Measurements from ENCODE around the gene INPP5F. TPM values are rescaled to one million over a fixed set of nuclear protein-coding genes. Genes with fewer than 3 reads are reported as not detected.

The INPP5F gene
- total RNA-seq, 2 experiments from 2014 or later = 10.9 to 12.6 TPM

GRCh38 chr10:119849944-119850343, 124.1 kb downstream of the INPP5F start:
- ChIA-PET POLR2A (interaction anchor here (0.6 kb wide), 1 partner anchor 240 kb away, joined by 9 read pairs; no protein-coding TSS in a partner anchor), CTCF (interaction anchor here (0.6 to 1.6 kb wide), 4 partner anchors 8 to 1220 kb away, joined by 3 to 8 read pairs (median 3); no protein-coding TSS in a partner anchor)
- H3K36me3 Mint-ChIP-seq (ENCODE audit: low read depth) = peaks cover 38% of the 10 kb centered on the region
- no peaks in the 10 kb centered on the region for H3K27me3 Mint-ChIP-seq
- H3K9me3 Mint-ChIP-seq (ENCODE audit: low read depth) = no peaks in the 10 kb centered on the region
- DNase-seq (no peak), ATAC-seq (no peak)
- H3K27ac Mint-ChIP-seq = no peak overlapping the region
- no peaks in the 10 kb centered on the region for H3K4me1 Mint-ChIP-seq
- no peak overlapping the region for H3K4me3 Mint-ChIP-seq
- intact Hi-C loops (cut with DNase I, micrococcal nuclease) = loop anchor here in 1 of 2 experiments (10.0 kb wide), 1 partner anchor 795 kb away; no protein-coding TSS in a partner anchor

- Mint-ChIP-seq H3K36me3 (ENCODE audit: low read depth) (peaks cover 35% of the 10 kb centered on the region), H3K27me3 (no peaks in the 10 kb centered on the region), H3K27ac (no peak overlapping the region), H3K4me3 (no peak overlapping the region), H3K9me3 (ENCODE audit: low read depth) (no peaks in the 10 kb centered on the region), H3K4me1 (no peaks in the 10 kb centered on the region)
- intact Hi-C loops (cut with DNase I, micrococcal nuclease) = no loop called here
- DNase-seq (no peak), ATAC-seq (no peak)
- CTCF ChIA-PET = interaction anchor here (1.0 kb wide), 1 partner anchor 9 kb away, joined by 3 read pairs; no protein-coding TSS in a partner anchor
- POLR2A ChIA-PET = interaction anchor here (0.6 kb wide), 1 partner anchor 12 kb away, joined by 5 read pairs; no protein-coding TSS in a partner anchor
Measured at GRCh38 chr10:119852277-119852676, 126.4 kb downstream of the INPP5F start.

GRCh38 chr10:119852822-119853221, 127.0 kb downstream of the INPP5F start:
- intact Hi-C loops (cut with DNase I, micrococcal nuclease) = no loop called here
- Mint-ChIP-seq H3K27ac (no peak overlapping the region), H3K4me3 (no peak overlapping the region), H3K4me1 (no peaks in the 10 kb centered on the region), H3K27me3 (no peaks in the 10 kb centered on the region), H3K36me3 (ENCODE audit: low read depth) (peaks cover 37% of the 10 kb centered on the region), H3K9me3 (ENCODE audit: low read depth) (no peaks in the 10 kb centered on the region)
- DNase-seq (no peak), ATAC-seq (no peak)
- POLR2A ChIA-PET = interaction anchor here (0.6 kb wide), 1 partner anchor 12 kb away, joined by 5 read pairs; no protein-coding TSS in a partner anchor
- CTCF ChIA-PET = interaction anchor here (1.0 kb wide), 1 partner anchor 9 kb away, joined by 3 read pairs; no protein-coding TSS in a partner anchor

GRCh38 chr10:119853574-119853973, 127.7 kb downstream of the INPP5F start:
- ATAC-seq (no peak), DNase-seq (no peak)
- Mint-ChIP-seq H3K36me3 (ENCODE audit: low read depth) (peaks cover 33% of the 10 kb centered on the region), H3K9me3 (ENCODE audit: low read depth) (no peaks in the 10 kb centered on the region), H3K27ac (no peak overlapping the region), H3K4me3 (no peak overlapping the region), H3K27me3 (no peaks in the 10 kb centered on the region), H3K4me1 (no peaks in the 10 kb centered on the region)
- POLR2A ChIA-PET = no interaction called here
- CTCF ChIA-PET = interaction anchor here (1.6 kb wide), 1 partner anchor 90 kb away, joined by 5 read pairs; no protein-coding TSS in a partner anchor
- intact Hi-C loops (cut with DNase I, micrococcal nuclease) = no loop called here

- no peak for DNase-seq
- ATAC-seq = no peak
- peaks cover 23% of the 10 kb centered on the region for H3K36me3 Mint-ChIP-seq (ENCODE audit: low read depth)
- no peaks in the 10 kb centered on the region for H3K27me3 Mint-ChIP-seq
- H3K4me3 Mint-ChIP-seq = no peak overlapping the region
- H3K4me1 Mint-ChIP-seq = peaks cover 37% of the 10 kb centered on the region
- ChIA-PET POLR2A (no interaction called here), CTCF (interaction anchor here (0.6 to 5.4 kb wide), 14 partner anchors 9 to 202 kb away, joined by 3 to 75 read pairs (median 7); no protein-coding TSS in a partner anchor)
- H3K27ac Mint-ChIP-seq = no peak overlapping the region
- H3K9me3 Mint-ChIP-seq (ENCODE audit: low read depth) = no peaks in the 10 kb centered on the region
- intact Hi-C loops (cut with DNase I, micrococcal nuclease) = loop anchor here in 1 of 2 experiments (2.0 kb wide), 1 partner anchor 107 kb away; no protein-coding TSS in a partner anchor
Measured at GRCh38 chr10:119858063-119858462, 132.2 kb downstream of the INPP5F start.

- POLR2A ChIA-PET = interaction anchor here (0.6 kb wide), 1 partner anchor 290 kb away, joined by 3 read pairs; no protein-coding TSS in a partner anchor
- intact Hi-C loops (cut with DNase I, micrococcal nuclease) = loop anchor here (1.0 to 2.0 kb wide), 3 partner anchors 109 to 173 kb away; no protein-coding TSS in a partner anchor
- Mint-ChIP-seq H3K27me3 (no peaks in the 10 kb centered on the region), H3K9me3 (ENCODE audit: low read depth) (no peaks in the 10 kb centered on the region), H3K4me1 (peaks cover 46% of the 10 kb centered on the region), H3K27ac (no peak overlapping the region), H3K4me3 (no peak overlapping the region), H3K36me3 (ENCODE audit: low read depth) (peaks cover 33% of the 10 kb centered on the region)
- CTCF ChIA-PET = interaction anchor here (0.6 to 5.4 kb wide), 52 partner anchors 8 to 327 kb away, joined by 3 to 75 read pairs (median 5); partner anchors contain the start of genes INPP5F and MCMBP
- DNase-seq (no peak), ATAC-seq (no peak)
Measured at GRCh38 chr10:119859420-119860258, 133.8 kb downstream of the INPP5F start.

GRCh38 chr10:119860866-119861607, 135.2 kb downstream of the INPP5F start:
- intact Hi-C loops (cut with DNase I, micrococcal nuclease) = no loop called here
- ATAC-seq (peak; percentile 36), DNase-seq (no peak)
- H3K27me3 Mint-ChIP-seq = no peaks in the 10 kb centered on the region
- peak overlapping the region; percentile 60 for H3K27ac Mint-ChIP-seq
- H3K4me3 Mint-ChIP-seq = no peak overlapping the region
- H3K4me1 Mint-ChIP-seq = peaks cover 48% of the 10 kb centered on the region
- CTCF ChIA-PET = interaction anchor here (0.6 to 5.4 kb wide), 17 partner anchors 9 to 328 kb away, joined by 3 to 75 read pairs (median 11); partner anchors contain the start of gene MCMBP
- H3K36me3 Mint-ChIP-seq (ENCODE audit: low read depth) = peaks cover 40% of the 10 kb centered on the region
- POLR2A ChIA-PET = interaction anchor here (0.9 kb wide), 1 partner anchor 11 kb away, joined by 4 read pairs; no protein-coding TSS in a partner anchor
- H3K9me3 Mint-ChIP-seq (ENCODE audit: low read depth) = no peaks in the 10 kb centered on the region

- Mint-ChIP-seq H3K4me3 (no peak overlapping the region), H3K9me3 (ENCODE audit: low read depth) (no peaks in the 10 kb centered on the region), H3K36me3 (ENCODE audit: low read depth) (peaks cover 37% of the 10 kb centered on the region), H3K27me3 (no peaks in the 10 kb centered on the region), H3K27ac (no peak overlapping the region), H3K4me1 (peaks cover 52% of the 10 kb centered on the region)
- peak; percentile 55 for ATAC-seq
- DNase-seq = no peak
- ChIA-PET CTCF (interaction anchor here (0.6 to 5.4 kb wide), 4 partner anchors 10 to 137 kb away, joined by 3 to 75 read pairs (median 4); partner anchors contain the start of genes INPP5F and MCMBP), POLR2A (interaction anchor here (0.9 kb wide), 2 partner anchors 27 to 207 kb away, joined by 3 read pairs; no protein-coding TSS in a partner anchor)
- intact Hi-C loops (cut with DNase I, micrococcal nuclease) = no loop called here
Measured at GRCh38 chr10:119862524-119862923, 136.7 kb downstream of the INPP5F start.

- intact Hi-C loops (cut with DNase I, micrococcal nuclease) = no loop called here
- CTCF ChIA-PET = interaction anchor here (1.1 to 1.2 kb wide), 2 partner anchors 178 to 211 kb away, joined by 3 to 4 read pairs; no protein-coding TSS in a partner anchor
- Mint-ChIP-seq H3K4me3 (no peak overlapping the region), H3K27ac (no peak overlapping the region), H3K9me3 (ENCODE audit: low read depth) (no peaks in the 10 kb centered on the region), H3K27me3 (no peaks in the 10 kb centered on the region), H3K4me1 (peaks cover 58% of the 10 kb centered on the region), H3K36me3 (ENCODE audit: low read depth) (peaks cover 39% of the 10 kb centered on the region)
- POLR2A ChIA-PET = interaction anchor here (0.6 to 0.7 kb wide), 3 partner anchors 9 to 111 kb away, joined by 3 to 5 read pairs (median 5); partner anchors contain the start of gene MCMBP
- no peak for DNase-seq
- no peak for ATAC-seq
Measured at GRCh38 chr10:119863951-119864565, 138.2 kb downstream of the INPP5F start.

- peaks cover 52% of the 10 kb centered on the region for H3K4me1 Mint-ChIP-seq
- ATAC-seq (no peak), DNase-seq (no peak)
- ChIA-PET CTCF (no interaction called here), POLR2A (interaction anchor here (0.6 kb wide), 1 partner anchor 336 kb away, joined by 3 read pairs; no protein-coding TSS in a partner anchor)
- H3K36me3 Mint-ChIP-seq (ENCODE audit: low read depth) = peaks cover 38% of the 10 kb centered on the region
- no peak overlapping the region for H3K27ac Mint-ChIP-seq
- no peak overlapping the region for H3K4me3 Mint-ChIP-seq
- no peaks in the 10 kb centered on the region for H3K9me3 Mint-ChIP-seq (ENCODE audit: low read depth)
- intact Hi-C loops (cut with DNase I, micrococcal nuclease) = no loop called here
- H3K27me3 Mint-ChIP-seq = no peaks in the 10 kb centered on the region
Measured at GRCh38 chr10:119865699-119866240, 139.9 kb downstream of the INPP5F start.
